MCF 10A (cell line): ENCODE measurements around the gene MED26. TPM values are rescaled to one million over a fixed set of nuclear protein-coding genes. Genes with fewer than 3 reads are reported as not detected.
"Not testable (repeated sequence)": the region's sequence is repeated elsewhere in the genome, so short reads cannot be mapped to it uniquely, and the experiment has no call there.

Source experiments
- BruUV-seq: library from RNA; stranded (reverse); fragments of 400-500 nt; replicated peaks from 2 replicates; lab custom pipeline; 2021; lab: Mats Ljungman, UMichigan
- CTCF ChIA-PET: fragments of 300-600 bp; sonication (Branson Sonifier 250); formaldehyde crosslinking; extraction: SDS; loops from one replicate; lab custom pipeline; 2021; ENCODE audit warnings: antibody characterized with exemption, inconsistent platforms; lab: Yijun Ruan, JAX
- POLR2A ChIA-PET: fragments of 300-600, 350-650 bp; sonication (Branson Sonifier 250); formaldehyde crosslinking; extraction: SDS; loops from one replicate; lab custom pipeline; 2020; ENCODE audit warnings: antibody characterized with exemption, inconsistent platforms; lab: Yijun Ruan, JAX
- DNase-seq: peaks from one replicate; pipeline ENCODE4 v3.0.0-alpha.2; 2018; ENCODE audit not compliant: unreplicated experiment
- H3K27ac Mint-ChIP-seq: one replicate; pipeline ENCODE4 v1.8.0; 2022; ENCODE audit warnings: mild to moderate bottlenecking, low read depth, mixed read lengths; ENCODE audit not compliant: unreplicated experiment
- H3K27me3 Mint-ChIP-seq: one replicate; pipeline ENCODE4 v1.8.0; 2022; ENCODE audit warnings: mixed read lengths; ENCODE audit not compliant: insufficient read depth, unreplicated experiment
- H3K36me3 Mint-ChIP-seq: one replicate; pipeline ENCODE4 v1.8.0; 2022; ENCODE audit warnings: mild to moderate bottlenecking, moderate library complexity, mixed read lengths; ENCODE audit not compliant: insufficient read depth, unreplicated experiment
- H3K4me1 Mint-ChIP-seq: one replicate; pipeline ENCODE4 v1.8.0; 2022; ENCODE audit warnings: mixed read lengths; ENCODE audit not compliant: insufficient read depth, unreplicated experiment
- H3K4me3 Mint-ChIP-seq: one replicate; pipeline ENCODE4 v1.8.0; 2022; ENCODE audit warnings: mild to moderate bottlenecking, moderate library complexity, mixed read lengths; ENCODE audit not compliant: unreplicated experiment
- H3K9me3 Mint-ChIP-seq: one replicate; pipeline ENCODE4 v1.8.0; 2022; ENCODE audit warnings: mixed read lengths; ENCODE audit not compliant: unreplicated experiment
- CTCF ChIP-seq: fragments of 200-600 bp; IDR thresholded peaks from one replicate; pipeline ENCODE4 v1.8.0; 2022; ENCODE audit warnings: antibody characterized with exemption, mild to moderate bottlenecking; ENCODE audit not compliant: unreplicated experiment
- intact Hi-C: fragments of 100-400 bp; cut with micrococcal nuclease; formaldehyde crosslinking; loops from 2 replicates; pipeline ENCODE4 v1.14.1; 2022
- total RNA-seq: library from RNA; stranded (reverse); gene quantifications from 2 replicates; pipeline ENCODE4 v1.2.3, GENCODE V29; 2022

Gene MED26
- total RNA-seq, 1 experiment from 2014 or later: 12.9 TPM

- ChIA-PET CTCF (interaction anchor here (0.6 to 1.2 kb wide), 5 partner anchors 21 to 301 kb away, joined by 3 to 4 read pairs (median 3); no protein-coding TSS in a partner anchor), POLR2A (interaction anchor here (0.5 to 1.7 kb wide), 4 partner anchors 7 to 45 kb away, joined by 3 to 4 read pairs (median 4); partner anchors contain the start of gene SLC35E1)
- Mint-ChIP-seq H3K27me3 (no peaks in the 10 kb centered on the region), H3K27ac (peak overlapping the region; percentile 35), H3K4me3 (no peak overlapping the region), H3K36me3 (peaks cover 42% of the 10 kb centered on the region), H3K4me1 (peaks cover 10% of the 10 kb centered on the region), H3K9me3 (no peaks in the 10 kb centered on the region)
- BruUV-seq: no TSS peak
- no peak for TF ChIP-seq CTCF
- DNase-seq: no peak
- intact Hi-C loops: no loop called here
Measured at GRCh38 chr19:16548956-16549355, 79.0 kb downstream of the MED26 start.

- intact Hi-C loops: no loop called here
- Mint-ChIP-seq H3K4me3 (no peak overlapping the region), H3K27me3 (no peaks in the 10 kb centered on the region), H3K9me3 (no peaks in the 10 kb centered on the region), H3K4me1 (peaks cover 5% of the 10 kb centered on the region), H3K36me3 (peaks cover 25% of the 10 kb centered on the region), H3K27ac (no peak overlapping the region)
- no peak for TF ChIP-seq CTCF
- no peak for DNase-seq
- POLR2A ChIA-PET: no interaction called here
- CTCF ChIA-PET: interaction anchor here (0.6 kb wide), 1 partner anchor 41 kb away, joined by 3 read pairs; no protein-coding TSS in a partner anchor
- BruUV-seq: no TSS peak
Measured at GRCh38 chr19:16544473-16545231, 83.4 kb downstream of the MED26 start.

GRCh38 chr19:16543734-16544133, 84.3 kb downstream of the MED26 start:
- DNase-seq, intact Hi-C loops, BruUV-seq, H3K9me3 Mint-ChIP-seq, H3K27me3 Mint-ChIP-seq, H3K4me1 Mint-ChIP-seq: not testable (repeated sequence)
- CTCF ChIA-PET: interaction anchor here (0.6 kb wide), 1 partner anchor 46 kb away, joined by 3 read pairs; no protein-coding TSS in a partner anchor
- Mint-ChIP-seq H3K27ac (peak overlapping the region; percentile 63), H3K4me3 (peak overlapping the region; percentile 81), H3K36me3 (peaks cover 34% of the 10 kb centered on the region)
- POLR2A ChIA-PET: interaction anchor here (1.2 to 1.3 kb wide), 4 partner anchors 8 to 298 kb away, joined by 3 to 11 read pairs (median 3); partner anchors contain the start of gene SLC35E1

- H3K27ac Mint-ChIP-seq: peak overlapping the region; percentile 63
- peak overlapping the region; percentile 81 for H3K4me3 Mint-ChIP-seq
- TF ChIP-seq CTCF: no peak
- no peaks in the 10 kb centered on the region for H3K9me3 Mint-ChIP-seq
- peaks cover 36% of the 10 kb centered on the region for H3K36me3 Mint-ChIP-seq
- no peak for DNase-seq
- intact Hi-C loops: no loop called here
- ChIA-PET CTCF (interaction anchor here (0.6 kb wide), 2 partner anchors 47 to 229 kb away, joined by 3 read pairs; no protein-coding TSS in a partner anchor), POLR2A (interaction anchor here (0.6 to 3.3 kb wide), 15 partner anchors 9 to 606 kb away, joined by 3 to 20 read pairs (median 3); partner anchors contain the start of genes C19orf44, CALR3, MED26 and SLC35E1)
- peaks cover 9% of the 10 kb centered on the region for H3K4me1 Mint-ChIP-seq
- TSS peak; percentile 66 for BruUV-seq
- H3K27me3 Mint-ChIP-seq: no peaks in the 10 kb centered on the region
Measured at GRCh38 chr19:16542910-16543472, 85.0 kb downstream of the MED26 start.
